ENCODE data around the gene MEIS2.

The MEIS2 gene

GRCh38 chr15:37009288-37009687 is 91.1 kb downstream of the MEIS2 start:
- no peak overlapping the region for H3K4me3 ChIP-seq (ENCODE audit: low read length)
- no peak overlapping the region for H3K9ac ChIP-seq (ENCODE audit: low read depth, low read length)
- no peaks in the 10 kb centered on the region for H3K9me3 ChIP-seq (ENCODE audit: insufficient read depth, low read depth, low read length)
- H3K4me1 ChIP-seq (ENCODE audit: insufficient read depth, low read length), result 0 out of 2 replicates have a peak, but pooled peaks cover 3% of the 10 kb centered on the region
- H3K36me3 ChIP-seq (ENCODE audit: insufficient read depth, low read depth, low read length), result no peaks in the 10 kb centered on the region
- no peaks in the 10 kb centered on the region for H3K27me3 ChIP-seq (ENCODE audit: insufficient read depth, low read length)
- no peak overlapping the region for H3K27ac ChIP-seq (ENCODE audit: low read length)

GRCh38 chr15:37008205-37008604 is 92.1 kb downstream of the MEIS2 start:
- Histone ChIP-seq H3K4me3 (ENCODE audit: low read length) (no peak overlapping the region), H3K27ac (ENCODE audit: low read length) (no peak overlapping the region), H3K9me3 (ENCODE audit: insufficient read depth, low read depth, low read length) (no peaks in the 10 kb centered on the region), H3K9ac (ENCODE audit: low read depth, low read length) (no peak overlapping the region), H3K4me1 (ENCODE audit: insufficient read depth, low read length) (no peaks in the 10 kb centered on the region), H3K36me3 (ENCODE audit: insufficient read depth, low read depth, low read length) (no peaks in the 10 kb centered on the region), H3K27me3 (ENCODE audit: insufficient read depth, low read length) (no peaks in the 10 kb centered on the region)

- peaks cover 1% of the 10 kb centered on the region; the same call in 1 of the 2 replicates for H3K4me1 ChIP-seq (ENCODE audit: insufficient read depth, low read length)
- no peak overlapping the region for H3K9ac ChIP-seq (ENCODE audit: low read depth, low read length)
- H3K36me3 ChIP-seq (ENCODE audit: insufficient read depth, low read depth, low read length), result no peaks in the 10 kb centered on the region
- no peaks in the 10 kb centered on the region for H3K27me3 ChIP-seq (ENCODE audit: insufficient read depth, low read length)
- no peaks in the 10 kb centered on the region for H3K9me3 ChIP-seq (ENCODE audit: insufficient read depth, low read depth, low read length)
- H3K27ac ChIP-seq (ENCODE audit: low read length), result no peak overlapping the region
- no peak overlapping the region for H3K4me3 ChIP-seq (ENCODE audit: low read length)
These were observed 93.0 kb downstream of the MEIS2 start for GRCh38 chr15:37007301-37007700.

- no peak overlapping the region for H3K27ac ChIP-seq (ENCODE audit: low read length)
- H3K36me3 ChIP-seq (ENCODE audit: insufficient read depth, low read depth, low read length), result no peaks in the 10 kb centered on the region
- no peaks in the 10 kb centered on the region for H3K9me3 ChIP-seq (ENCODE audit: insufficient read depth, low read depth, low read length)
- no peak overlapping the region for H3K4me3 ChIP-seq (ENCODE audit: low read length)
- no peaks in the 10 kb centered on the region for H3K27me3 ChIP-seq (ENCODE audit: insufficient read depth, low read length)
- peaks cover 5% of the 10 kb centered on the region; the same call in 1 of the 2 replicates for H3K4me1 ChIP-seq (ENCODE audit: insufficient read depth, low read length)
- H3K9ac ChIP-seq (ENCODE audit: low read depth, low read length), result no peak overlapping the region
These were observed 95.2 kb downstream of the MEIS2 start for GRCh38 chr15:37004981-37005735.

- no peaks in the 10 kb centered on the region for H3K27me3 ChIP-seq (ENCODE audit: insufficient read depth, low read length)
- H3K36me3 ChIP-seq (ENCODE audit: insufficient read depth, low read depth, low read length), result no peaks in the 10 kb centered on the region
- no peak overlapping the region for H3K9ac ChIP-seq (ENCODE audit: low read depth, low read length)
- no peaks in the 10 kb centered on the region for H3K9me3 ChIP-seq (ENCODE audit: insufficient read depth, low read depth, low read length)
- no peak overlapping the region for H3K27ac ChIP-seq (ENCODE audit: low read length)
- peaks cover 5% of the 10 kb centered on the region; the same call in 1 of the 2 replicates for H3K4me1 ChIP-seq (ENCODE audit: insufficient read depth, low read length)
- no peak overlapping the region for H3K4me3 ChIP-seq (ENCODE audit: low read length)
These were observed 95.9 kb downstream of the MEIS2 start for GRCh38 chr15:37004373-37004869.

GRCh38 chr15:37002041-37002672 is 98.2 kb downstream of the MEIS2 start:
- H3K36me3 ChIP-seq (ENCODE audit: insufficient read depth, low read depth, low read length), result no peaks in the 10 kb centered on the region

GRCh38 chr15:37001417-37001816 is 98.9 kb downstream of the MEIS2 start:
- H3K27ac ChIP-seq (ENCODE audit: low read length), result no peak overlapping the region
- no peaks in the 10 kb centered on the region for H3K36me3 ChIP-seq (ENCODE audit: insufficient read depth, low read depth, low read length)
- H3K27me3 ChIP-seq (ENCODE audit: insufficient read depth, low read length), result no peaks in the 10 kb centered on the region
- H3K9me3 ChIP-seq (ENCODE audit: insufficient read depth, low read depth, low read length), result no peaks in the 10 kb centered on the region
- no peak overlapping the region for H3K9ac ChIP-seq (ENCODE audit: low read depth, low read length)
- no peak overlapping the region for H3K4me3 ChIP-seq (ENCODE audit: low read length)
- H3K4me1 ChIP-seq (ENCODE audit: insufficient read depth, low read length), result peaks cover 5% of the 10 kb centered on the region; the same call in 1 of the 2 replicates

More at GRCh38 chr15:37002041-37002672, 98.2 kb downstream of the MEIS2 start:
- H3K27ac ChIP-seq (ENCODE audit: low read length), result no peak overlapping the region
- no peak overlapping the region for H3K4me3 ChIP-seq (ENCODE audit: low read length)
- H3K4me1 ChIP-seq (ENCODE audit: insufficient read depth, low read length), result peaks cover 5% of the 10 kb centered on the region; the same call in 1 of the 2 replicates
- H3K9ac ChIP-seq (ENCODE audit: low read depth, low read length), result no peak overlapping the region
- no peaks in the 10 kb centered on the region for H3K27me3 ChIP-seq (ENCODE audit: insufficient read depth, low read length)
- H3K9me3 ChIP-seq (ENCODE audit: insufficient read depth, low read depth, low read length), result no peaks in the 10 kb centered on the region

GRCh38 chr15:36999778-37000177 is 100.6 kb downstream of the MEIS2 start:
- Histone ChIP-seq H3K9me3 (ENCODE audit: insufficient read depth, low read depth, low read length) (no peaks in the 10 kb centered on the region), H3K36me3 (ENCODE audit: insufficient read depth, low read depth, low read length) (no peaks in the 10 kb centered on the region), H3K27ac (ENCODE audit: low read length) (no peak overlapping the region), H3K27me3 (ENCODE audit: insufficient read depth, low read length) (no peaks in the 10 kb centered on the region), H3K4me1 (ENCODE audit: insufficient read depth, low read length) (peaks cover 5% of the 10 kb centered on the region; the same call in 1 of the 2 replicates), H3K9ac (ENCODE audit: low read depth, low read length) (no peak overlapping the region), H3K4me3 (ENCODE audit: low read length) (no peak overlapping the region)

- Histone ChIP-seq H3K4me3 (ENCODE audit: low read length) (no peak overlapping the region), H3K9ac (ENCODE audit: low read depth, low read length) (no peak overlapping the region), H3K27me3 (ENCODE audit: insufficient read depth, low read length) (no peaks in the 10 kb centered on the region), H3K36me3 (ENCODE audit: insufficient read depth, low read depth, low read length) (no peaks in the 10 kb centered on the region), H3K27ac (ENCODE audit: low read length) (no peak overlapping the region), H3K9me3 (ENCODE audit: insufficient read depth, low read depth, low read length) (no peaks in the 10 kb centered on the region), H3K4me1 (ENCODE audit: insufficient read depth, low read length) (no peaks in the 10 kb centered on the region)
These were observed 103.7 kb downstream of the MEIS2 start for GRCh38 chr15:36996538-36997181.

- no peak overlapping the region for H3K9ac ChIP-seq (ENCODE audit: low read depth, low read length)
- no peak overlapping the region for H3K4me3 ChIP-seq (ENCODE audit: low read length)
- H3K27me3 ChIP-seq (ENCODE audit: insufficient read depth, low read length), result no peaks in the 10 kb centered on the region
- H3K36me3 ChIP-seq (ENCODE audit: insufficient read depth, low read depth, low read length), result no peaks in the 10 kb centered on the region
- H3K4me1 ChIP-seq (ENCODE audit: insufficient read depth, low read length), result no peaks in the 10 kb centered on the region
- H3K27ac ChIP-seq (ENCODE audit: low read length), result no peak overlapping the region
- H3K9me3 ChIP-seq (ENCODE audit: insufficient read depth, low read depth, low read length), result no peaks in the 10 kb centered on the region
These were observed 104.2 kb downstream of the MEIS2 start for GRCh38 chr15:36996121-36996520.

- no peaks in the 10 kb centered on the region for H3K36me3 ChIP-seq (ENCODE audit: insufficient read depth, low read depth, low read length)
- no peak overlapping the region for H3K4me3 ChIP-seq (ENCODE audit: low read length)
- H3K9me3 ChIP-seq (ENCODE audit: insufficient read depth, low read depth, low read length), result no peaks in the 10 kb centered on the region
- no peak overlapping the region for H3K27ac ChIP-seq (ENCODE audit: low read length)
- H3K9ac ChIP-seq (ENCODE audit: low read depth, low read length), result no peak overlapping the region
- H3K4me1 ChIP-seq (ENCODE audit: insufficient read depth, low read length), result no peaks in the 10 kb centered on the region
- no peaks in the 10 kb centered on the region for H3K27me3 ChIP-seq (ENCODE audit: insufficient read depth, low read length)
These were observed 105.6 kb downstream of the MEIS2 start for GRCh38 chr15:36994790-36995189.
